Stomach smooth muscle (tissue), 2 donors: ENCODE measurements around the gene SPATA2.
A peak's percentile ranks its signal among the peaks of the same experiment; 100 is the strongest.
"Not testable (repeated sequence)": the region's sequence is repeated elsewhere in the genome, so short reads cannot be mapped to it uniquely, and the experiment has no call there.

ENCODE experiments used
- H3K27ac ChIP-seq: one replicate; pipeline ENCODE4 v1.7.0; 2013; ENCODE audit warnings: mild to moderate bottlenecking, low read length, inconsistent platforms
- H3K27me3 ChIP-seq, 2 donors: one replicate each; pipeline ENCODE4 v1.7.0; 2013; ENCODE audit warnings: low read length in 2 of 2; ENCODE audit not compliant: insufficient read depth in 2 of 2, control insufficient read depth in 1 of 2
- H3K36me3 ChIP-seq, 2 donors: one replicate each; pipeline ENCODE4 v1.7.0; 2013; ENCODE audit warnings: low read length in 2 of 2; ENCODE audit not compliant: control insufficient read depth in 2 of 2, insufficient read depth in 2 of 2
- H3K4me1 ChIP-seq: one replicate; pipeline ENCODE4 v1.7.0; 2013; ENCODE audit warnings: low read length; ENCODE audit not compliant: control insufficient read depth, insufficient read depth
- H3K4me3 ChIP-seq, 2 donors: one replicate each; pipeline ENCODE4 v1.7.0; 2013; ENCODE audit warnings: low read length in 2 of 2
- H3K9ac ChIP-seq, 2 donors: one replicate each; pipeline ENCODE4 v1.7.0; 2013; ENCODE audit warnings: low read length in 2 of 2, mild to moderate bottlenecking in 1 of 2
- H3K9me3 ChIP-seq, 2 donors: one replicate each; pipeline ENCODE4 v1.7.0; 2013; ENCODE audit warnings: low read length in 2 of 2; ENCODE audit not compliant: control insufficient read depth in 2 of 2
- donor health status: healthy.
- donor health status: Pancreatic carcinoma.

Gene SPATA2, protein sequence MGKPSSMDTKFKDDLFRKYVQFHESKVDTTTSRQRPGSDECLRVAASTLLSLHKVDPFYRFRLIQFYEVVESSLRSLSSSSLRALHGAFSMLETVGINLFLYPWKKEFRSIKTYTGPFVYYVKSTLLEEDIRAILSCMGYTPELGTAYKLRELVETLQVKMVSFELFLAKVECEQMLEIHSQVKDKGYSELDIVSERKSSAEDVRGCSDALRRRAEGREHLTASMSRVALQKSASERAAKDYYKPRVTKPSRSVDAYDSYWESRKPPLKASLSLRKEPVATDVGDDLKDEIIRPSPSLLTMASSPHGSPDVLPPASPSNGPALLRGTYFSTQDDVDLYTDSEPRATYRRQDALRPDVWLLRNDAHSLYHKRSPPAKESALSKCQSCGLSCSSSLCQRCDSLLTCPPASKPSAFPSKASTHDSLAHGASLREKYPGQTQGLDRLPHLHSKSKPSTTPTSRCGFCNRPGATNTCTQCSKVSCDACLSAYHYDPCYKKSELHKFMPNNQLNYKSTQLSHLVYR

DNA sequence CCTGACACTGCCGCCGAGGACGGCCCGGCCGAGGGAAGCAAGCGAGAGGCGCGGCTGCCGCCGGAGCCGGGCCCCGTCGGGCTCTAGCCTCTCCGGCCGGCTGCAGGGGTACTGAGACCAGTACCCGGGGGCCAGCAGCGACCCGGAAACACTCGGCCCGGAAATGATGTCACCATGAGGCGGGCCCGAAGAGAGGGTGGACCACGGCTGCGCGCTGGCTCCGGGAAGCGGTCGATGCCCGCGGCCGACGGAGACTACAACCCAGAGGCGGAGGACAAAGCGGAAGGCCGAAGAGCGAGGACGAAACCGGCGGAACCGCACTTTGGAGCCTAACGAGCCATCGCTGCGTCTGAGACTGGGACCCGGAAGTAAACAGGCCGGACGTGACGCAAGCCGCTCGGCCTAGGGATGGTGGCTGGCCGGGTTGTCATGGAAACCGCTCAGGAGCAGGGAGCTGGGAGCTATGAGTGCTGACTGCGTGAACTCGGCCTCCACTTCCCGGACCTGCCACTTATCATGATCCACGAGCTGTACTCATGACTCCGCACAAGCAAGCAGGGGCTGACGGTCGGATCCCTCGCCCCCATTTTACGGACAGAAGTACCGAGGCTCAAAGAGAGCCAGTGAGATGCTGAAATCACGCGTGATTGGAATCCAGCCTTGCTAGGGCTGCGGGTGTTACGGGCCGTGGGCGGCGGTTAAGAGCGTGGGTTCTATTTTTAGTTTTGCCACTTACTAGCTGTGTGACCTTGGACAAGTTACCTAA is at the start of gene SPATA2:
TSS of gene SPATA2 (minus strand) at position 150 of the 766 bp plus-strand sequence. CDS start 7,039 bp downstream, outside the sequence.
- no peaks in the 10 kb centered on the region for H3K36me3 ChIP-seq
- H3K9me3 ChIP-seq = no peaks in the 10 kb centered on the region
- no peaks in the 10 kb centered on the region for H3K27me3 ChIP-seq
- H3K4me1 ChIP-seq = peaks cover 32% of the 10 kb centered on the region
- peak within 1 kb of the TSS; percentile 100 for H3K27ac ChIP-seq
- peak within 1 kb of the TSS; percentile 100 for H3K4me3 ChIP-seq
- H3K9ac ChIP-seq = peak within 1 kb of the TSS; percentile 95 to 100

DNA sequence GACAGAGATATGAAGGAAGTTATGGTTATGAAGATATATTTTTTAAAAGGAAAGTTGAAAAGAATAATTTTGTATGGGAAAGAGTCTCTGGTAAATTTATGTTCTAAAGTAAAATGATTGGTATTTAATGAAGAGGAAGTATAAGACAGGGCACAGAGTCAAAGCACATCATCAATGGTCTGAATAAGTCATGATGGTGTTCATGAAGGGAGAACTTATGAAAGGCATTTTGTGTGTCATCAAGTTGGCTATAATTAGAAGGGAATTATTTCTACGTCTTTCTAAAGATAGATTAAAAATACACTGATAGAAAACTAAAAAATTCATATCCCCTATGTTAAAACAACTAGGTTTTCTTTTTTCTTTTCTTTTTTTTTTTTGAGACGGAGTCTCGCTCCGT is 46.1 kb upstream of the SPATA2 start:
- no peak overlapping the region for H3K9ac ChIP-seq
- H3K36me3 ChIP-seq = peaks cover 3 to 20% of the 10 kb centered on the region in 2 donors
- no peak overlapping the region for H3K4me3 ChIP-seq
- no peaks in the 10 kb centered on the region for H3K4me1 ChIP-seq
- no peaks in the 10 kb centered on the region for H3K9me3 ChIP-seq
- H3K27ac ChIP-seq = no peak overlapping the region
- no peaks in the 10 kb centered on the region for H3K27me3 ChIP-seq

DNA sequence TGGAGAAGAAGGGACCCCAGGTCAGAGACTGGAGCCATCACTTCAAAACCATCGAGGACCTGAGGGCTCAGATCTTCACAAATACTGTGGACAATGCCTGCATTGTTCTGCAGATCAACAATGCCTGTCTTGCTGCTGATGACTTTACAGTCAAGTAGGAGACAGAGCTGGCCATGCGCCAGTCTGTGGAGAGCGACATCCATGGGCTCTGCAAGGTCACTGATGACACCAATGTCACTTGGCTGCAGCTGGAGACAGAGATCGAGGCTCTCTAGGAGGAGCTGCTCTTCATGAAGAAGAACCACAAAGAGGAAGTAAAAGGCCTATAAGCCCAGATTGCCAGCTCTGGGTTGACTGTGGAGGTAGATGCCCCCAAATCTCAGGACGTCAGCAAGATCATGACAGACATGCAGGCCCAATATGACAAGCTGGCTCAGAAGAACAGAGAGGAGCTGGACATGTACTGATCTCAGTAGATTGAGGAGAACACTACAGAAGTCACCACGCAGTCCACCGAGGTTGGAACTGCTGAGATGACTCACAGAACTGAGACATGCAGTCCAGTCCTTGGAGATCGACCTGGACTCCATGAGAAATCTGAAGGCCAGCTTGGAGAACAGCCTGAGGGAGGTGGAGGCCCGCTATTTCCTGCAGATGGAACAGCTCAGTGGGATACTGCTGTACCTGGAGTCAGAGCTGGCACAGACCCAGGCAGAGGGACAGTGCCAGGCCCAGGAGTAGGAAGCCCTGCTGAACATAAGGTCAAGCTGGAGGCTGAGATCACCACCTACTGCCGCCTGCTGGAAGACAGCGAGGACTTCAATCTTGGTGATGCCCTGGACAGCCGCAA is 42.0 kb upstream of the SPATA2 start:
- not testable (repeated sequence) for H3K9me3 ChIP-seq, H3K27me3 ChIP-seq, H3K4me3 ChIP-seq, H3K4me1 ChIP-seq, H3K9ac ChIP-seq, H3K27ac ChIP-seq
- peaks cover 23 to 41% of the 10 kb centered on the region in 2 donors for H3K36me3 ChIP-seq

- no peak overlapping the region for H3K27ac ChIP-seq
- H3K4me3 ChIP-seq = no peak overlapping the region
- no peaks in the 10 kb centered on the region for H3K9me3 ChIP-seq
- no peaks in the 10 kb centered on the region for H3K4me1 ChIP-seq
- H3K27me3 ChIP-seq = no peaks in the 10 kb centered on the region
- peaks cover 29 to 47% of the 10 kb centered on the region in 2 donors for H3K36me3 ChIP-seq
- no peak overlapping the region for H3K9ac ChIP-seq
These were observed 41.4 kb upstream of the SPATA2 start for GRCh38 chr20:49956689-49957088.

DNA sequence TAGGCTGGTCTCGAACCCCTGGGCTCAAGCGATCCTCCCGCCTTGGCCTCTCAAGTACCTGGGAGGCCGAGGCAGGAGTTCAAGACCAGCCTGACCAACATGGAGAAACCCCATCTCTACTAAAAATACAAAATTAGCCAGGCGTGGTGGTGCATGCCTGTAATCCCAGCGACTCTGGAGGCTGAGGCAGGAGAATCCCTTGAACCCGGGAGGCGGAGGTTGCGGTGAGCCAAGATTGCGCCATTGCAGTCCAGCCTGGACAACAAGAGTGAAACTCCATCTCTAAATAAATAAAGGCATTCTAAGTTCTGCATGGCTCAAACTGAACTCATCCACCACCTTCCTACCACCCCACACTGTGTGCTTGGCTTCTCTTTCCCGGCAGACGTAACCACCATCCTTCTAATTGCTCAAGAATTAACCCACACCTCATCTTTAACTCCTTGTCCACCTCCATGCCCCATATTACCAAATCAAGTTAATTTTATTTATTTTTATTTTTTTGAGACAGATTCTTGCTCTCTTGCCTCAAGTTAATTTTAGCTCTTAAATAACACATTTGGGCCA is 40.6 kb upstream of the SPATA2 start:
- not testable (repeated sequence) for H3K4me1 ChIP-seq, H3K4me3 ChIP-seq, H3K9me3 ChIP-seq, H3K27ac ChIP-seq, H3K9ac ChIP-seq, H3K27me3 ChIP-seq
- H3K36me3 ChIP-seq = peaks cover 36 to 53% of the 10 kb centered on the region in 2 donors

DNA sequence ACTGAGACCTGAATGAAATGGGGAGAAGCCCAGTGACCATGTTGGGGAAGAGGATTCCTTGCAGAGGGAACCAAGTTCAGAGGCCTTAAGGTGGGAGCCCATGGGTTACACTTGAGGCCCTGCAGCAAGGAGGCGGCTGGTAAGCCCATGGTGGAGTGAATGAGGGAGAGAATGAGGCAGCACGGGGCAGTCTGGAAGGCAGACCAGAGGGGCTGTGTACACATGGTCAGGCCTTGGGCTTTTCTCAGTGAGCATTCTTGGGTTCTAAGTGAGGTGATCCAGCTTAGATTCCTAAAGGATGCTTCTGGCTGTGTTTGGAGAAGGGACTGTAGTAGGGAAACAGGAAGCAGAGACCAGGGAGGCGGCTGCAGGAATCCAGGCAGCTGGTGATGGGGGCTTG is 39.8 kb upstream of the SPATA2 start:
- peaks cover 44 to 60% of the 10 kb centered on the region in 2 donors for H3K36me3 ChIP-seq
- no peak overlapping the region for H3K9ac ChIP-seq
- no peak overlapping the region for H3K4me3 ChIP-seq
- H3K4me1 ChIP-seq = no peaks in the 10 kb centered on the region
- no peaks in the 10 kb centered on the region for H3K27me3 ChIP-seq
- no peak overlapping the region for H3K27ac ChIP-seq
- H3K9me3 ChIP-seq = no peaks in the 10 kb centered on the region

DNA sequence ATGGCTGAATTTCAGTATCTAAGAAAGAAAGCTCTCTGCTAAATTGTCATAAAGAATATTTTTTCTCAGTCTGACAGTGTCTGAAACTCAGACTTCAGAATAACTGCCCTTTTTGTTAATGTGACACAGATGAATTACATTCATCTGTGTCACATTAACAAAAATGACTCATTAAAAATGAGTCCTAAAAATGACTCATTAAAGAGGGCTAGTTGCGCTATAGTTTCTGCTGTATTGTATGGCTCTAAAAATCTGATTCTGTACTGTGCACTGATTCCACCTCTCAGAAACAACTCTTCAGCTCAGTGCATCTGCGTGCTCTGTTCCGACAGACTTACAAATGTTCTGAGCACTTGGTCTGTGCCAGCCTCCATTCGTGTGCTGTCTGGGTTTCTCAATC is 35.8 kb upstream of the SPATA2 start:
- no peak overlapping the region for H3K9ac ChIP-seq
- H3K9me3 ChIP-seq = no peaks in the 10 kb centered on the region
- no peaks in the 10 kb centered on the region for H3K27me3 ChIP-seq
- peaks cover 62 to 63% of the 10 kb centered on the region in 2 donors for H3K36me3 ChIP-seq
- no peak overlapping the region for H3K4me3 ChIP-seq
- H3K27ac ChIP-seq = no peak overlapping the region
- H3K4me1 ChIP-seq = no peaks in the 10 kb centered on the region

- Histone ChIP-seq H3K27me3 (no peaks in the 10 kb centered on the region), H3K4me3 (no peak overlapping the region), H3K36me3 (peaks cover 63 to 67% of the 10 kb centered on the region in 2 donors), H3K27ac (no peak overlapping the region), H3K9ac (no peak overlapping the region), H3K4me1 (no peaks in the 10 kb centered on the region), H3K9me3 (no peaks in the 10 kb centered on the region)
These were observed 33.6 kb upstream of the SPATA2 start for GRCh38 chr20:49948809-49949507.

GRCh38 chr20:49948178-49948577 is 32.8 kb upstream of the SPATA2 start:
- Histone ChIP-seq H3K27ac (no peak overlapping the region), H3K4me1 (no peaks in the 10 kb centered on the region), H3K9me3 (no peaks in the 10 kb centered on the region), H3K36me3 (peaks cover 59 to 62% of the 10 kb centered on the region in 2 donors), H3K4me3 (no peak overlapping the region), H3K9ac (no peak overlapping the region), H3K27me3 (no peaks in the 10 kb centered on the region)
